NCI-H526 (cell line): ENCODE results near the gene XCL2.

Source experiments
- DNase-seq, 2 experiments: peaks; one replicate each; lab custom pipeline; 2025; lab: John Stamatoyannopoulos, UW

Gene XCL2

DNA sequence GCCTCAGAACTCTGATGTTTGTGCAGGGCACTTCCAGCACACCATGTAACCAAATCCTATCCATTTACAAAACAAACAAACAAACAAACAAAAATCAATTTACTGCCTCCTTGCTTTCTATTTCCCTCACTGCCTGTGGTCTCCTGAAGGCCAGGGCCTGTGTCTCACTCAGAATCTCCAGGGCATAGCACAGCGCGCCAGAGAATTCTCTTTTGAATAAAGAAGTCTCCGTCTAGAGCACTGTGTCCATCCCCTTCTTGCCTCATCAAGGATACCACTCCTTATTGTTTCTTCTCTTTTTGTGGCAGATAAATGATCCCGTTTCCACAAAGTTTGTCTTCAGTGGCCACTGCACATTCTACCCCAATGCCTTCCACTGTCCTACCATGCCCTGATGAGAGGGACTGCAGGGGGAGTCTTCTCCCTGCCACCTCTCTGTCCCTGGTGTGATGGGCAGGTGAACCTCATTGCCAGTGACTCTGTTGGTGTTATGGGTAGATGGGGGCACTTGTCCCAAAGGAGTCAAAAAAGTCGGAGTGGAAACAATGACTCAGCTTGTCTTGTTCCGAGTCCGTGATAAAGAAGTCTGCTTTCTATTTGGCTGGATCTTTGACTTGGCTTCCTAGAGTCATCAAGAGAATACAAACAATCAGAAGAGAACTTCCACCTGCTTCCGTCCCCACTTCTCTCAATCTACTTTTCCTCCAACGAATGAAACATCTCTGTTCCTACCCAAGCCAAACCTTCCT is 30.0 kb downstream of the XCL2 start:
- DNase-seq: no peak

DNA sequence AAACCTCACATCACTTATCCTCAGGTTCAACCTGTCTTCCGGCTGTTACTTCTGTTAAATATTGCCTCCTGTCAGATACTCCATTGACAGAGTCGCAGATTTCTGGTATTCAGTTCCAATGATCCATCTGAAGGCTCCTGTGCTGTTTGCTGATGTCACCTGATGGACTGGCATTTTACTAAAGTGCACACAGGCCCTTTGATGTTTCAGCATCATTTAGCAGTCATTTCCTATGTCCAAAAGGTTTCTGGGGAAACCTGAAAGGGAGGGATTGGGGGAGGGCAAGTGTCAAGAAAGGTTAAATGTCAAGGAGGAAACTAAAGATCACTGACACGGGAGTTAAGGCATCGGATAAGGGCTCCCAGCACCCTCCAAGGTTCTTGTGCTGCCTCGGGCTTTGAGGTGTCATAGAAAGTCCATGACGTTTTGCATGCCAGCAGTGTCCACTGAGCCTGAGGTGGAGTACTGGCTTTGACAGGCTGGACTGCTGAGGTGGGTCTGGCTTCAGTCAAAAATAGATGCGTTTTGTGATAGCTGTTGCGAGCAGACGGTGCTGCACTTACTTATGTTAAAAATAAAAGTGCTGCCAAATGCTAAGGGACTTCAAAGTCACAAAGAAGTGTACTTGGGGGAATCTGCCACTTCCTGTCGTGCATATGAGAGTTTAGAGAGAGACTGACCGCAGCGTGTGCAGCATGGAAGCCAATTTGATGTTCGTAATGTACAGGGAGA is 30.8 kb downstream of the XCL2 start:
- DNase-seq: no peak

- DNase-seq: no peak
Observed at GRCh38 chr1:168509875-168510791, 33.7 kb downstream of the XCL2 start.

DNA sequence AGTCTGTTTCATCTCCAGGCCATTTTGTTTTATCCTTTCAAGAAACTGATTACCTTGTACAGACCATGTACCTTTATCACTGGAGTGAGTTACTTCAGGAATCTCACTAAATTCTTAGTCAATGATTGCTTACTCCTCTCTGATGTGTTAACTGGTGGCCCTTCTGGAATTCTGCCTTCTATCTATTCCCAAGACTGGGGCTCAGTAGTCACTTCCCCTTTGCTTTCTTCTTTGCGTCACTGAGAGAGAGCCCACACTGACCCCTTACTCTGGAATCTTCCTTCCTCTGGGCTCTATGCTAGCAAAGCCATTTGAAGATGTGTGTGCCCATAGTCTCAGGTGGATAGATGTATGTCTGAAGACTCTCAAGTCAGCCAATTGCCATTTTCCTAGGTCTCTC is 34.6 kb downstream of the XCL2 start:
- DNase-seq: no peak

DNA sequence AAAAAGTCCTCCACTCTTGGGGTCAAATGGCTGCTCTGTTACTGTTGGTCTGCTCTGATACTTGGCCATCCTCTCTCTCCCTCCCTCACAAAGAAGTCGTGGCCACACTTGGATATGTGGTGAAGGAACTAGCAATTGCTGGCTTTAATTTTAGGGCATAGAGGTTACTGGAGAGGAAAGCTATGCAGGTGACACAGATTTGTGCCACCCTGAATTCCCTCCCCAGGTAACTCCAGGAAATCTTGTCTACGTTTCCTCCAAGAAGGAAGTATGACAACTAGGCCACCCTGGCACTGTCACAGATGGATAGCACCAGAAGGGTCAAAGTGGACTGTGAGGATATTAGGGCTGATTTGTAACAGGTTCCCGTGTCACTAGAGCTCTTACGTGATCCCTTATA is 36.0 kb downstream of the XCL2 start:
- DNase-seq: no peak

GRCh38 chr1:168507231-168507630 is 36.6 kb downstream of the XCL2 start:
- no peak for DNase-seq

DNA sequence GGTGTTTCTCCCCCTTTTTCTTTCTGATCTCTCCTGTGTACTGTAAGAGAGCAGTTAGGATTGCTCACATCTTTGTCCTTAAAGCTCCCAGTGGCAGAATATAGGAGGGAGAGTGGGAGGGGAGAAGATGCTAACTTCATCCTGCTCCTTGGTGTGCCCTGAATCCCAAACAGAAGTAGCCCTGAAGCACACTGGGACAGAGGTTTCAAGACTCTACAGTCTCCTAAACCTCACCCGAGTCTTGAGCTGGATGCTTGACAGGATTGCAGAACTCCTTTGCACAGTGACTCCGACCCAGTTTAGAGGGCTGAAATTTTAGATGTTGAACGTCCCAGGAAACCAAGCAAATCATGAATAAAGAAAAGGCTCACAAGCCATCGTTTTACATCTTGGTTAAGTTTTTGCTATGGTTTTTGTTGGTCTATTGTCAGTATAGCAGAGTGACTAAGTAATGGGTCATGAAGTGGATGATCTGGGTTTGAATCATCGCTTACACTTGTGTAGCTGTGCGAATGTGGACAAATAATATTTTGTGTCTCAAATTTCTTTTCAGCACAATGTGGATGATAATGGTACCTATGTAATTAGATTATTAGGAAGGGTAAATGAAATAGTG is 37.5 kb downstream of the XCL2 start:
- DNase-seq: no peak

- no peak for DNase-seq
Observed at GRCh38 chr1:168505006-168505405, 38.8 kb downstream of the XCL2 start.

DNA sequence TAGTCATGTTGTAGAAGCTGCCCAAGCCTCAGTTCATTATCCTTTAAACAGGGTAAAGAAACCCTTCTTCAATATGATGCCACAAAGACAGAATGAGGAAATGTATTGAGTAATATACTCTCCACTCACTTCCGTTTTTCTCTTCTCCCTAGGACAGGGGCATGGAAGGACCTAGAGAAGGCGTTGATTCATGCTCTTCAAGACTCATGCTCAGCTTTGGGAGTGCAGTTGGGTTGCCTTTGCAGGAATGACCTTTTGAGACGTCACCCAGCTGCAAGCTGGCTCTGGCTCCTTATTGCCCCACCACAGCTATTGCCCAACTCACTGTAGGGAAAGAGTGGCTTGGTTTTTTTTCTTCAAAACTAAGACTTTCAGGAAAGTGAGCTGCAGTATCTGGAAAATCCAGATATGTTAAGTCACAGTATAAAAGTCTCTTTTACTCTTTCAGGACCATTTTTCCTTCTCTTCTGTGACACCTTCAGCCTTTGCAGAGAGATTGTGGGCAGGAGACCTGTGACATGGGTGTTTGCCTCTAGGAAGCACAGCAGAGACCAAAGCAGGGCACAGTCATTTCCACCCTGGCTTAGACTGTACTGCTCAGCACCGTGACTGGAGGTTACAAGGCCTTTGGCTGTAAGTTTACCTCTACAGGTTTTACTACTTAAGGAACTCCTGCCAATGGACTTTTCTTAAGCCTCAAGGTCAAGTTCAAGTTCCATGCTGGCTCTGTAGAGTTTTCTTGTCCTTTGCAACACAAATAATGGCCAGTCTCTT is 39.5 kb downstream of the XCL2 start:
- DNase-seq: no peak

- no peak for DNase-seq
Observed at GRCh38 chr1:168499688-168500049, 44.1 kb downstream of the XCL2 start.

DNA sequence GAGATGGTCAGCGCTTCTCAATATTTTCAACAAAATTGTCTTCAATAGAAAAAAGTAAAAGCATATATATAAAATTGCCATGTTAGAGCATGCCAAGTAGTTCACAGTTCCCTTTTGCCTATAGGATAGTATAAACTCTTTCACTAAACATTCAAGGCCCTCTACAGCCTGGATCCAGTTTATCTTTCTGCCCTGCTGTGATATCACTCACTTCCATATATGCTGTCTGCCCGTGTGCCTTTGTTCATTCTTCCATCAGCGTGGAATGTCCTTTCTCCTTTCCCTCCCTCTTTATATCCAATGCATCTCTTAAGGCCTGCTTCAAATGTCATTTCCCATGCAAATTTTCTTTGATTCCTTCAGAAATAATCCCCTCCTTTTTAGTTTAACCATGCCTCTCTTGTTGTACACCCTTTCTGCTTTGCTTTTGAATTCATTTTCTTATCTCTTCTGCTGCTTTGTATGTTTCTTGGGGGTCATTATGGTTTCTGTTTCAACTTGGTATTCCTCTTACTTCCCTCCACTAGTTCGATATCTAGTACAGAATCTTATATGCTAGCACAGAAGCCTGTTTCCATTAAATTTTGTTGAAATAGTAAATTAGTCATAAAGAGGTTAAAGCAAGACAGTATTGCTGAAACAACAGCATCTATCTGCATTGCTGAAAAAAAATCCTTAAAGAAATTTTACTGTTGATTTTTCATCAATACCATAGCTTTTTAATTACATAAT is 44.7 kb downstream of the XCL2 start:
- DNase-seq: no peak

- DNase-seq: no peak
Observed at GRCh38 chr1:168498159-168498631, 45.6 kb downstream of the XCL2 start.

DNA sequence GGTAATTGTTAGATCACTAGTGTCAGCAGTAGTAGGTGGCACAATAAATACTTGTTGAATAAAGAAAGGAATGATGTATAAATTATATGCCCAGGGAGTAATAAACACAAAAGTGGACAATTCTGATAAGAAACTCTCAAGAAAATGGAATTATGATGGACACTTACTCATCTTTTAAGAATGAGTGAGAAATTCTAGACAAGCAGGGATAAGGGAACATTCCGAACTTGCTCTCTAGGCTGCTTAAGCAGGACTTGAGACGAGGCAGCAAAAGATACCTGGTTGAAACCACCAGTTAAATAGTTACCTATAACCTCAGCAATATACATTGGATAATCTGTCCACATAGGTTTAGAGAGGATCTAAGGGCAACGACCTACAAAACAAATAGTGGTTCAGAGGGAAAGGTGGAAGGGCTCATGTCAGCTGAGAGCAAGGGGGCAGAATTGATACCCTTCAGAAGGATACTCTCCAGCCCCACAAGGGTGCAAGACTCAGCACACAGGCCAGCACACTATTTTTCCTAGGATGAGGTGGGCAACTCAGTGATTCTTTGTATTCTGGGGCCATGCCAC is 46.3 kb downstream of the XCL2 start:
- DNase-seq: no peak

DNA sequence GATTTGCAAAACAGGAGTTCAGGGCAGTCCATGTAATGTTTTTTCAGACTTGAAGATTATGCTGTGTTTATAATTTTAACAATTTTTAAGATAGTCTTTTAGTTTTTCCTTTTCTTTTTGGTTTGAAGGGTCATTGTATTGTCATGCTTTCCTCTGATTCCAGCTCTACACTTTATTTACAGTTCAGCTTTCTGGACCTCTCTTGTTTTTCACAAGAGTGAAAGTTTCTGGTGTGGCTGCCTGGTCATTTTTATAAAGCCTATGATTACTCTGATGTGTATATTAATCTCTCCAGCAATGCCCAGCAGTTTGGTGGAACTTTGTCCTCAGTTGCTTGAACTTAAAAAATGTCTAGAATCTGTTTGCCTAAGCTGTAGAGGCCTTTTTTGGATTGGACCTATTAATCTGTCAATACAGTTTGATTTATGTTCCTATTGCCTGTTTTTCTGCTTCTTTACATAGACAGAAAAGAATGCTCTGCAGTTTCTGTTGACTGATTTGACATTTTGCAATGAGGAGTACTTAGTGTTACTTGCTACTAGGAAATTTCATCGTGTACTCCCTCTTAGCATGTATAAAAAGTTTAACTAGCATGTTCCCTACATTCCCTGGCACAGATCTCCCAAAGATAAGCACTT is 52.2 kb downstream of the XCL2 start:
- no peak for DNase-seq
